Upper lobe of left lung (tissue), 4 donors: ENCODE measurements around the gene SULT1C2.

Experiments used
- CTCF ChIP-seq, 6 experiments: fragments of 450-650 bp in 4 of 6; fragments of 200-600 bp in 2 of 6; sonication (generic) in 2 of 6; IDR thresholded peaks; one replicate each; pipeline ENCODE4 v1.5.1; 2016 to 2019; ENCODE audit warnings: antibody characterized with exemption in 6 of 6
- EP300 ChIP-seq, 4 donors: sonication (generic); formaldehyde crosslinking; IDR thresholded peaks; one replicate each; pipeline ENCODE4 v1.5.1; 2017; ENCODE audit warnings: antibody characterized with exemption in 4 of 4, control low read depth in 2 of 4
- POLR2A ChIP-seq, 4 donors: fragments of 450-650 bp; IDR thresholded peaks; one replicate each; pipeline ENCODE4 v1.5.1; 2016 to 2017; ENCODE audit warnings: antibody characterized with exemption in 4 of 4, mild to moderate bottlenecking in 2 of 4
- POLR2AphosphoS5 ChIP-seq, 2 donors: sonication (generic); formaldehyde crosslinking; IDR thresholded peaks; one replicate each; pipeline ENCODE4 v1.5.1; 2017; ENCODE audit warnings: antibody characterized with exemption in 2 of 2

- TF ChIP-seq CTCF (IDR thresholded peaks at IDR 0.05) (no peak), POLR2AphosphoS5 (IDR thresholded peaks at IDR 0.05) (no peak), POLR2A (IDR thresholded peaks at IDR 0.05) (no peak), EP300 (IDR thresholded peaks at IDR 0.05) (no peak)
These were observed 37.1 kb downstream of the SULT1C2 start for GRCh38 chr2:108325756-108326155.
